GM18909 (cell line): ENCODE measurements around the gene UBE2I.
A peak's percentile ranks its signal among the peaks of the same experiment; 100 is the strongest.
"Not testable (repeated sequence)": the region's sequence is repeated elsewhere in the genome, so short reads cannot be mapped to it uniquely, and the experiment has no call there.

ENCODE experiments used
- ATAC-seq: cut with Tn5 transposase; IDR thresholded peaks from one replicate; pipeline ENCODE4 v1.9.1; 2021; ENCODE audit warnings: mild to moderate bottlenecking; ENCODE audit not compliant: unreplicated experiment, poor library complexity

Gene UBE2I

DNA sequence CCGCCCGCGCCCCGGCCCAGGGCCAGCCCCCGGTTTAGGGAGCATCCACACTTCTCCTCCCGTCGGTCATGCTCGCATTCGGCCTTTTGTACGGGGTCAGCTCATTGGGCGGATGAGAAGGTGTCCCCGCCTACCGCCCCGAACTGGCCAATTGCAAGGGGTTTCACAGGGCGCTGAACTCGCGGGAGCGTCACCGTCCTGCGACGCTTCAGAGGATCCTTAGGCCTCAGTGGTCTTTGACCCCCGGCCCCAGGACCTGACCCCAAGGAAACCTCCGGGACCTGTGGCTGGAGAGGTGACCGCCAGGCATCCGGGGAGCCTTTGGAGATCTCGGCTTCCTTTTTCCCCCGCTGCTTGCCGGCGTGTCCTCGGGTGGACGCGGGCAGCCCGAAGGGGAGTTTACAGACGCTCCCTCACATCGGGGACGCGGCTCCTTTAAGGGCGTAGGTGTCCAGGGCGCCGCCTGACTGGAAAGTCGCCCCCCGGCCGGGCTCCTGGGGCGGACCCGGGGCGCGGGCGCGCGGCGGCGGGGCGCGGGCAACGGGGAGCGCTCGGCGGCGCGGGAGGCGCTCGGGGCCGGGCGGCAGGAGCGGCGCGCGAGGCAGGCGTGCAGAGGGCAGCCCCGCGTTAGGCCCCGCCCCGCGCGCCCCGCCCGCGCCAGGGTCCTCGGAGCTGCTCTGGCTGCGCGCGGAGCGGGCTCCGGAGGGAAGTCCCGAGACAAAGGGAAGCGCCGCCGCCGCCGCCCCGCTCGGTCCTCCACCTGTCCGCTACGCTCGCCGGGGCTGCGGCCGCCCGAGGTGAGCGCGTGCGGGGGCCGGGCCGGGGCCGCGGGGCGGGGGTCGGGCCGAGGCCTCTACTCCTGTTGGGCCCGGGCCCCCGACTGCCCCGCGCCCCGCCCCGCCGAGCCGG lies at the start of gene UBE2I:
Gene UBE2I, plus strand, starts transcription at position 660 of the 909 bp plus-strand sequence. CDS start 4,395 bp downstream, outside the sequence.
- peak; percentile 71 for ATAC-seq

DNA sequence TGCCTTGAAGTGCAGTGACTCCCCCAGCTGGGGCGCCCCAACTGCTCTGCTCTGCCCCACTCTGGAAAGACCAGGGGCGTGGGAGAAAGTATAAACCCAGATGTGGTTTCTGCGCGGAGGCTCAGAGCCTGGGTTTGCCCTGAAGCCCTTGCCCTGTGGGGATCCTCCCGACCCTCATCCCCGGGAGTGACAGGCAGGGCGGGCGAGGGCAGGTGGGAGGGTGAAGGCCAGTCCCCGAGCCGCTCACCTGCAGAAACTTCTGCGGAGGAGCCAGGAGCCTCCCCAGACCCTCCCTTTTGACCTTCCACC lies 49.7 kb upstream of the UBE2I start:
- ATAC-seq: no peak

DNA sequence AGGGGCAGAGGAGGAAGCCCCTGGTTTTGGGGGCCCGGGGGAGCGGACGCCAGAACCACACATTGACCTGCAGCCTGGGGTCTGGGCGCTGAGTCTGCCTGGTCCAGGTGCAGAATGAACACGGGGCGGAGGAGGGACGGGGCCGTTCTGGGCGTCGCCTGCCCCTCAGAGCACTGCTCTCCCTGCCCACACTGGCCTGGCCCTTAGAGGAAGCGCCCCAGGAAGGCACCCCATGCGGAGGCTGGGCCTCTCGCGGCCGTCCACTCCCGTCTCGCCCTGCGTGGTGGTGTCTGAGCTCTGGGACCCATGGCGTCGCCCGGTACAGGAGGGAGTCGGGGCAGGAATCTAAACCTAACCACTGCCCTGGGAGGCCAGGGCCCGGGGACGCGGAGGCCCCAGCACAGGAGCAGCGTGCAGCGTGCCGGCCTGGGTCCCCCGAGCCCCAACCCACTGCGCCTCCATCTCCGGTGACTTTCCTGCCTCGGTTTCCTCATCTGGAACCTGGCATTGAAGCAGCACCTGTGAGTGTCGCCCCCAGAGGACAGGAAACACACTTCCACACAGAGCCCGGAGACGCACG lies 49.2 kb upstream of the UBE2I start:
- ATAC-seq: no peak

DNA sequence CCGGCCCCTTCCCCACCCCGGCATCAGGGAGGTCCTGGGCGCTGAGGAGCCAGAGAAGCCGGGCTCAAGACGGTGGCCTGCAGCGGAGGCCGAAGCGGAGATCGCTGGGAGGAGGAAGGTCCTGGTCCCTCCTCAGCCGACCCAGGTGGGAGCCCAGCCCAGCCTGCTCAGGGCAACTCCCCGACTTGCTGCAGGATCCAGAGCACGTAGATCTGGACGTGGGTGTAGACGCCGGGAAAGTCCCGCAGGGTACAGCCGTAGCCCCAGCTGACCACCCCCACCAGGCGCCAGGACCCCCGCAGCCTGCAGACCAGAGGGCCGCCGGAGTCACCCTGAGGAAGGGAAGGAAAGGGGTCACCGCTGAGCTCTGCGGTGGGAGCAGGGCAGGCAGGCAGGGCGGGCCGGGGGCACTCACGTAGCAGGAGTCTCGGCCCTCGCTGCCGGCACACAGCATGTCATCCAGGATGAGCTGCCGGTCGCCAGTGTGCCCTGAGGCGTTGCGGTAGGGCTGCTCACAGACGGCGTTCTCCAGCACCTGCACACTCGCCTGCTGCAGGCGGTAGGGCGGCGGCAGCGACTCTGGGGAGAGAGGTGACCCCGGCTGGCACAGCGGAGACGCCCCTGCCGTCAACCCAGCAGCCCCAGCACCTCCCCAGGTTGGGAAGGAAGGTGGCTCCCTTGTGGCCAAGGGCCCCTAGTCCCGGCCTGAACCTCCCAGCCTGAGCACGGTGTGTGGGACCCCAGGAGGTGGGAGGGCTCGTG lies 48.1 kb upstream of the UBE2I start:
- no peak for ATAC-seq

DNA sequence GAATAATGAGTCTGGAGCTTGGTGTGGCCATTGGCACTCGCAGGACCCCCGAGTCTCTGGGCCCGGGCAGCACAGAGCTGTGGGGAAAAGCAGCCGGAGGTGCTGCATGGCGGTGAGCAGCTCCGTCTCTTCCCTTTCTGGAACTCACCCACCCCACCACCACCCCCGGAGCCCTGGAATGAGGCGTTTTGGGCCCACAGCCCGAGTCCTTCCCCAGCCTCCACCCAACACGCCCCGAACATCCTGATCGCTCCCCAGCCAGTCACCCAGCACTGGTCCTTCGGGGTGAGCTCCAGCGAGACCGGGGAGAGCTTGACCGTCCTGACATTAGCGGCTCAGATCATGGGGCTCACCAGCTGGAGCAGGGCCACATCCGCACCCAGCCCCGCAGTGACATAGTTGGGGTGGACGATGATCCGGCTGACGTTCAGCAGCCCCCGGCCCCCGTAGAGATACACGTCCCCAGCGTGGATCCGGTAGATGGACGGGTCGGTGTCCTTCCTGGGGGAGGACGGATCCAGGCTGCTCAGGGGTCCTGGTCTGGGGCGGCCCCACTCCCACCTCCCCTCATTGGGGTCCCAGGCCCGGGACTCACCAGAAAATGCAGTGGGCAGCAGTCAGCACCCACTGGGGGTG lies 47.1 kb upstream of the UBE2I start:
- ATAC-seq: no peak

DNA sequence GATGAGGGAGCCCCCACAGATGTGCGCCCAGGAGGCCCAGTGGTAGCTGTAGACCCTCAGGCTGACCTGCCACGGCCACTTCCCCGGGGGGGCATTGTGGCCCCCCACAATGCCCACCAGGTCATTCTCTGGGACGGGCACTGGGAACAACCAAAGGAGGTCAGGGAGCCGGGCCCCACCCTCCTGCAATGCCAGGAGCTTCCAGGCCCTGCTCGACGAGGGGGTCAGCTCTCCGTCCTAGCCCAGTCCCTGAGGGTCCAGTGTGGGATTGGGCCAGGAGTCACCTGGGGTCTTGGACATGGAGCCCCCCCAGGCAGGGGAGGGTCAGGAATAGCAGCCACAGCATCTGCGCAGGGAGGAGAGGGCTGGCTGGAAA lies 46.6 kb upstream of the UBE2I start:
- no peak for ATAC-seq

DNA sequence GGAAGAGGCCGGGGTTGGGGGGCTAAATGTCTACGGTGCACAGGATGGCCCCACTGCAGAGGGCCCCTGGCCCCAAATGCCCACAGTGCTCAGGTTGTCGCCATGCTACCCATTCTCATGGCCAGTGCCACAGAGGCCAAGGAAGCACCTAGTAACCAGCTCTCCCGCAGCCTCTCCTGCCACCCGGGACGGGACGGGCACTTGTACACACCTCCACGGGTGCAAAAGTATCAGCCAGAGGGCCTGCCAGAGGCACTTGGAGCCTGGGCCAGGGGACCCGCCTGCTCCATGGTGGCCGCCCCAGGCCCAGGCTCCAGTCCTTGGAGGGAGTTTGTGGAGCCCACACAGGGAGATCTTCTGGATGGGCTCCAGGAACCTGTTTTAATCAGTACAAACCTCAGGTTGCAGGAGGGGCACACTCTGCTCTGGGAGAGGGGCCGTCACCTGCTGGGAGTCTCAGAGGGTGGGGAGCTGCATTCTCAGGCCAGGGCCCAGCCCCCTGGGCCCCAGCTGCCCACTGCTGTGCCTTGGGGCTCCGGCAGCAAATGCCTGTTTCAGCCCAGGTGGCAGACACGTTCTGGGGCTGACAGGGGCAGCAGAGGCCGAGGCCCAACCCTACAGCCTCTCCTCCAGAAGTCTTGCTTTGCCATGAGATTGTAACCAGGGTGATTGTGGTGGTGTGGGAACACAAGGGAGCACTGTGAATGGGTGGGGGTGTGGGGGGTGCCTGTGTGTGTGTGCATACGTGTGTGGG lies 45.7 kb upstream of the UBE2I start:
- ATAC-seq: no peak

DNA sequence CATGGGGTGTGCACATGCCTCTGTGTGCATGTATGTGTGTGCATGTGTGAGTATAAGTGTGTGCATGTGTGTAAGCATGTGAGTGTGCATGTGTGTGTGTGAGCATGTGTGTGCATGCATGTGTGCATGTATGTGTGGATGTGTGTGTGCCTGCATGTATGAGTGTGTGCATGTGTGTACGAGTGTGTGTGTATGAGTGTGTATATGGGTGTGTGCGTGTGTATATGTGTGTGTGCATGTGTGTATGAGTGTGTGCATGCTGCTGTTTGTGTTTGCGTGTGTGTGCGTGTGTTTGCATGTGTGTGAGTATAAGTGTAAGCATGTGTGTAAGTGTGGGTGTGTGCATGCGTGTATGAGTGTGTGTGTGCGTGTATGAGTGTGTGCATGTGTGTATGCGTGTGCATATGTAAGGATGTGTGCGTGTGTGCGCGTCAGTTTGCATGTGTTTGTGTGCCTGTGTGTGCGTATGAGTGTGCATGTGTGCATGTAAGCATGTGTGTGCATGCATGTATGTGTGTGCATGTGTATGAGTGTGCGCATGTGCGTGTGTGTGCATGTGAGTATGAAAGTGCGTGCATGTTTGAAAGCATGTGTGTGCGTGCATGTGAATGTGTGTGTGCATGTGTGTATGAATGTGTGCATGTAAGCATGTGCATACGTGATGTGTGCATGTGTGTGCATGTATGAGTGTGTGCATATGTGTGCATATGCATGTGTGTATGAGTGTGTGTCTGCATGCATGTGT lies 44.9 kb upstream of the UBE2I start:
- ATAC-seq: no peak

DNA sequence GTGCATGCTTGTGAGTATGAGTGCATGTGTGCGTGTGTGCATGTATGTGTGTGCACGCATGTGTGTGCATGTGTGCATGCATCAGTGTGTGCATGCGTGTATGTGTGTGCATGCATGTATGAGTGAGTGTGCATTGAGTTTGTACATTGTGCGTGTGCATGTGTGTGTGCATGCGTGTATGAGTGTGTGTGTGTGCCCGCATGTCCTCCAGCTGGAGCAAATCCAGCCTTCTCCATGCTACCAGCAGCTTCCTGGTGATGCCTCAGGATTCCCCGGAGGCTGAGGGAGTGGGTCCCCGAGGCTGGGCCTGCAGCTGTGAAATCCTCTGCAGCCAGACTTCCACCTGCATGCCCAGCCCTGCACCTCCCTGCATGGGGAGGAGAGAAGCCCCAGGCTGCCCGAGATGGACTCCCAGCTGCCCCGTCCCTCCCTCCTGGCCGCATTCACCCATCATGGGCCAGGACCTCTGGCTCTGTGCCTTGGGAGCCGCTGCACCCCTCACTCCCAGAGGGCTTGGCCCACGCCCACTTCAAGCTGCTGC lies 44.3 kb upstream of the UBE2I start:
- ATAC-seq: no peak

DNA sequence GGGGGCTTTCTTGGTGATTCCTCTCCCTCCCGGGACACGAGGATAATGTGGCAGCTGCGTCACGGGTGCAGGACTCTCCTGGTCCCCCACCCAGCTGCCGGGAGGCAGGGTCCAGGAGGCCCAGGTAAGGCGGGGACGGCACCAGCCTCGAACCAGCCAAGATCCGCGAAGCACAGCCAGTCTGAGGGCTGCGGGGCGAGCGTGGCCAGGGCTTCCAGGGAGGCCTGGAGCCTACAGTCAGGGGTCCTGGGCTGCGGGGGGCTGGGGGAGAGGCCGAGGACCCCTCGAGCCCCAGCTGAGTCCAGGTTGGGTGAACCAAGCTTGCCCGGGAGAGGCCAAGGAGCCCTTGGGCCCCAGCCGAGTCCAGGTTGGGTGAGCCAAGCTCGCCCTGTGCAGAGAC lies 43.6 kb upstream of the UBE2I start:
- ATAC-seq: no peak

DNA sequence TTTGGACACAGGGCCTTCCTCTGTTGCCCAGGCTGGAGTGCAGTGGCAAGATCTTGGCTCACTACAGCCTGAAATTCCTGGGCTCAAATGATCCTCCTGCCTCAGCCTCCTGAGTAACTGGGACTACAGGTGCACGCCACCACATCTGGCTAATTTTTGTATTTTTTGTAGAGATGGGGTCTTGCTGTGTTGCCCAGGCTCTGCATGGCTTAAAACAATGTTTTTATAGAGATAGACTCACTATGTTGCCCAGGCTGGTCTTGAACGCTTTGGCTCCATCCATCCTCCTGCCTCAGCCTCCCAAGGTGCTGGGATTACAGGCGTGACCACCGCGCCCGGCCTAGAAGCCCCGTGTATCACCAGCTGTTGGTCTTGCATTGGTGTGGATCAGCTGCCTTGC lies 40.0 kb upstream of the UBE2I start:
- ATAC-seq: not testable (repeated sequence)

DNA sequence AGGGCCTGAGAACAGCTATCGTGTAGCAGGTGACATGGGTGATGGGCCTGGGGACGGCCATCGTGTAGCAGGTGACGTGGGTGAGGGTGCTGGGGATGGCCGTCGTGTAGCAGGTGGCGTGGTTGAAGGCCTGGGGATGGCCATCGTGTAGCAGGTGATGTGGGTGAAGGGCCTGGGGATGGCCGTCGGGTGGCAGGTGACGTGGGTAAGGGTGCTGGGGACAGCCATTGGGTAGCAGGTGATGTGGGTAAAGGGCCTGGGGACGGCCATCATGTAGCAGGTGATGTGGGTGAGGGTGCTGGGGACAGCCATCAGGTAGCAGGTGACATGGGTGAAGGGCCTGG lies 38.1 kb upstream of the UBE2I start:
- ATAC-seq: no peak

DNA sequence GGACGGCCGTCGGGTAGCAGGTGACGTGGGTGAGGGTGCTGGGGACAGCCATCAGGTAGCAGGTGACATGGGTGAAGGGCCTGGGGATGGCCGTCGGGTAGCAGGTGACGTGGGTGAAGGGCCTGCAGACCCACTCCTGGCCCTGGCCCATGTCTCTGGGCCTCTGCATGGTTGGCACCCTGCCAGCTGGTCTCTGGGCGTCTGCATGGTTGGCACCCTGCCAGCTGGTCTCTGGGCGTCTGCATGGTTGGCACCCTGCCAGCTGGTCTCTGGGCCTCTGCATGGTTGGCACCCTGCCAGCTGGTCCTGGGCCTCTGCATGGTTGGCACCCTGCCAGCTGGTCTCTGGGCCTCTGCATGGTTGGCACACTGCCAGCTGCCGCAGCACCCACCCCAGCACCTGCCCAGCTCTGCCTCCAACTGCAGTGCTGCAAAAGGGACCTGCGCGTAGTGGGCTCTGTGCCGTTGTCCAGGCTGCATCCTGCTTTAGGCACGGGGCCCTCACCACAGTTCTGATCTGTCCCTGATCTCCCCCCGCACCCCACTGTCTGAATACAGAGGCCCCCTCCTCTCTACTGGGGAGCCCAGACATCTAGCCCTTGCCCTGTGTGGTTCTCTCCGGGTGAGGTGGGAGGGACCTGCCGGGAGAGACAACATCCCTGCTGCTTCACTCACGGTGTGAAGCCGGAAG lies 37.6 kb upstream of the UBE2I start:
- not testable (repeated sequence) for ATAC-seq

DNA sequence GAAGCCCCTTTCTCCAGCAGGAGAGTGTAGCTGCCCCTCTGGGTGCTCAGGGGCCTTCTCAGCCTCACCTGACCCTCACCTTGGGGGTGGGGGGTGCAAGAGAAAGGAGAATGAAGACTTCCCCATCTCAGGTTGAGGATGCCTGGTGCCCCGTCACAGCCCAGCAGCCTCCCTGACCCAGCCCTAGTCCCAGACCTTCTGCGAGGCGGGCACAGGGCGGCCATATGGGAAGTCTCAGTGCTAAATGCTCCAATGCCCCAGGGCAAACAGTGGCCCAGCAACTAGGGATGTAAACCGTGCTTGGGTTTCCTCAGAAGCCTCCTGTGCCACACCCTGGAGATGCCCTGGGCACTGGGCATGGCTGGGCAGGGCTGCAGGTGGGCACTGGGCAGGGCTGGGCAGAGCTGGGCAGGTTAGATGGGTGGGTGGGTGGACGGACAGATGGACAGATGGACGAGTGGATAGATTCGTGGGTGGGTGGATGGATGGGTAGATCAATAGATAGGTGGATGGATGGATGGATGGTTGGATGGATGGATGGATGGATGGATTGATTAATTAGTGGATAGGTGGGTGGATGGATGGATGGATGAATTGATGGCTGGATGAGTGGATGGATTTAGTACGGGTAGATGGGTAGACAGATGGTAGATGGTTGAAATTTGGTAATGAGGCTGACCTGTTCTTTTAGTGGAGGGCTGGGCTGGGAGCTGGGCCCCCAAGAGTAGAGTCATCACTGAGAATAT lies 36.8 kb upstream of the UBE2I start:
- no peak for ATAC-seq

DNA sequence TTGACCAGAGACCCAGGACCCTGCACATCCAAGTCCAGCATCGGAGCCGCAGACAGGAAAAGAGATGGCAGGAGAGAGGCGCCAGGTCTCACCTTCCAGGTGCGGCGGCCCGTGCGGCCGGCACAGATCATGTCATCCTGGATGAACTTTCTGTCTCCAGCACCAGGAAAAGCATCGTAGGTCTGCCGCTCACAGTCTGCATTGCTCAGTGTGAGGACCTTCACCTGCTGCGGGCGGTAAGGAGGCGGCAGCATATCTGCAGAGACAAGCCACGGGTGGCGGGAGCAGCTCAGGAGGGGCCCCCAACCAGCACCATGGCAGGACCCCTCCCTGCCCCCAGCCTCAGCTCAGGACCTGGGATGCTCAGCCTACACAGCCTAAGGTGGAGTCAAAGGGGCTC lies 35.6 kb upstream of the UBE2I start:
- ATAC-seq: no peak

DNA sequence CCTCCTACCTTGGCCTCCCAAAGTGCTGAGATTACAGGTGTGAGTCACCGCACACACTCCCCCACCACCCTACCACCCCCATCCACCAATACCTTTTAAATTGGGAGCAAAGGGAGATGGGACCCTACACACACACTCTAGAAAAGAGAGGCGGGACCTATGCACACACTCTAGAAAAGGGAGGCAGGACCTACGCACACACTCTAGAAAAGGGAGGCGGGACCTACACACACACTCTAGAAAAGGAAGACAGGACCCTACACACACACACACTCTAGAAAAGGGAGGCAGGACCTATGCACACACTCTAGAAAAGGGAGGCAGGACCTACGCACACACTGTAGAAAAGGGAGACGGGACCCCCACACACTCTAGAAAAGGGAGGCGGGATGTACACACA lies 34.7 kb upstream of the UBE2I start:
- no peak for ATAC-seq

DNA sequence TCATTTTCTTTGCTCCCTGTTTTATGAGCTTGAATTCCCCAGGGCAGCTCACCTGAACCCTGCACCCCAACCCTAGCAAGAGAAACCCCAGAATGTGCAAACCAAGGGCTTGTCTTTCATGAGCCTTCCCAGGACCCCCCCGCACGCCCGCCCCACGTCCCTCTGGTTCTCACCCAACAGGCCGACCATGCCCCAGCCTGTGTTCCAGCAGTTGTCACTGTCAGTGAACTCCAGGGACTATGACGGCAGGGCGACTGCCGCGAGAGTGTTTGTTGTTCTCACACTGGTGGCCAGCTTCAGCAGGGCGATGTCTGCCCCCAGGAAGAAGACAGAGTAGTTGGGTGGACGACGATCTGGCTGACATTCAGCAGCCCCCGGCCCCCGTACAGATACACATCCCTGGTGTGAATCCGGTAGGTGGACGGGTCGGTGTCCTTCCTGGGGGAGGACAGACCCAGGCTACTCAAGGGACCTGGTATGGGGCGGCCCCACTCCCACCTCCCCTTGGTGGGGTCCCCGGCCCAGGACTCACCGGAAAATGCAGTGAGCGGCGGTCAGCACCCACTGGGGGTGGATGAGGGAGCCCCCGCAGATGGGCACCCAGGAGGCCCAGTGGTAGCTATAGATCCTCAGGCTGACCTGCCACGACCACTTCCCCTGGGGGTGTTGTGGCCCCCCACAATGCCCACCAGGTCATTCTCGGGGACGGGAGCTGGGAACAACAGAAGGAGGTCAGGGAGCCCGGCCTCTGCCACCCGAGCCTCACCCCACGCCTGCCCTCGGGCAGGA lies 33.5 kb upstream of the UBE2I start:
- no peak for ATAC-seq

DNA sequence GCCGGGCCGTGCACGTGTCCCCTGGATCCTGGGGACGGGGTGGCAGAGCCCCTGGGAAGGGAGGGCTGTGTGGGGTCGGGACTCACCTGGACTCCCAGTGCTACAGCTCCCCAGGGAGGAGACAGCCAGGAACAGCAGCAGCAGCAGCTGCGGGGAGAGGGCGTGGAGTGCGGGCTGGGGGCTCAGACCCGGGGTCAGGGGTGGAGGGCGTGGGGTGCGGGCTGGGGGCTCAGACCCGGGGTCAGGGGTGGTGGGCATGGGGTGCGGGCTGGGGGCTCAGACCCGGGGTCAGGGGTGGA lies 32.9 kb upstream of the UBE2I start:
- no peak for ATAC-seq
